ENCODE results near the gene STK39. TPM values are rescaled to one million over a fixed set of nuclear protein-coding genes. Genes with fewer than 3 reads are reported as not detected.

STK39 gene
- polyA plus RNA-seq, 2 of the 4 experiments (the other 2 are of a cell fraction): 14.2 to 27.2 TPM

GRCh38 chr2:168157926-168158325, 89.5 kb downstream of the STK39 start:
- Histone ChIP-seq H3K27ac (no peak overlapping the region), H3K4me2 (no peak overlapping the region), H3K4me1 (no peaks in the 10 kb centered on the region), H3K9me3 (no peaks in the 10 kb centered on the region), H3K4me3 (no peak overlapping the region)
- FAIRE-seq (no peak), ATAC-seq (no peak), DNase-seq (ENCODE audit: low read depth in 1 of 2, low spot score in 1 of 2) (no peak)
- WGBS (ENCODE audit: missing lambda C conversion rate): 90% methylated on average over 2 of the region's 2 CpGs
- CTCF ChIA-PET: no interaction called here
- TF ChIP-seq CTCF (IDR thresholded peaks at IDR 0.05) (no peak), ZFP36 (IDR thresholded peaks at IDR 0.05; ENCODE audit: borderline replicate concordance, partially characterized antibody) (no peak), MYC (IDR thresholded peaks at IDR 0.05; ENCODE audit: borderline replicate concordance, low read length) (no peak), EHMT2 (IDR thresholded peaks at IDR 0.05; ENCODE audit: low read depth) (no peak), FOXS1 (CRISPR knock-in tag; IDR thresholded peaks at IDR 0.05) (no peak), ZSCAN20 (CRISPR knock-in tag; IDR thresholded peaks at IDR 0.05) (no peak), NFE2L2 (conservative IDR thresholded peaks at IDR 0.05; ENCODE audit: low read length) (no peak), POLR2AphosphoS2 (conservative IDR thresholded peaks at IDR 0.05; ENCODE audit: low read length) (no peak), TP53 (CRISPR knock-in tag; IDR thresholded peaks at IDR 0.05) (no peak), TFCP2L1 (CRISPR knock-in tag; IDR thresholded peaks at IDR 0.05) (no peak), USF2 (IDR thresholded peaks at IDR 0.05) (no peak), GATA3 (IDR thresholded peaks at IDR 0.05; ENCODE audit: borderline replicate concordance) (no peak), RCOR1 (IDR thresholded peaks at IDR 0.05; ENCODE audit: low read depth, low read length) (no peak), NPAS2 (CRISPR knock-in tag; IDR thresholded peaks at IDR 0.05; ENCODE audit: borderline replicate concordance) (no peak)
- POLR2A ChIA-PET: no interaction called here

- TF ChIP-seq TP53 (CRISPR knock-in tag; IDR thresholded peaks at IDR 0.05): no peak
- TF ChIP-seq RAD21 (conservative IDR thresholded peaks at IDR 0.05 in 1 of 2, IDR thresholded peaks at IDR 0.05 in 1 of 2): no peak
- no peak for TF ChIP-seq RFX5 (IDR thresholded peaks at IDR 0.05)
- no peak for TF ChIP-seq GATA3 (IDR thresholded peaks at IDR 0.05; ENCODE audit: borderline replicate concordance)
- no peak for TF ChIP-seq BCL3 (IDR thresholded peaks at IDR 0.05)
- no peak for TF ChIP-seq HOXB13 (CRISPR knock-in tag; IDR thresholded peaks at IDR 0.05; ENCODE audit: low read depth)
- TF ChIP-seq JUN (IDR thresholded peaks at IDR 0.05): no peak
- no peak for TF ChIP-seq HOXB5 (CRISPR knock-in tag; IDR thresholded peaks at IDR 0.05)
- no peak for TF ChIP-seq CBX8 (IDR thresholded peaks at IDR 0.05)
- no peak for TF ChIP-seq FOSL2 (IDR thresholded peaks at IDR 0.05)
- TF ChIP-seq FOSL2 (CRISPR knock-in tag; IDR thresholded peaks at IDR 0.05): no peak
- no peak for TF ChIP-seq POLR2AphosphoS2 (conservative IDR thresholded peaks at IDR 0.05; ENCODE audit: low read length)
- ChIA-PET CTCF (interaction anchor here (1.6 to 2.6 kb wide), 2 partner anchors 38 to 602 kb away, joined by 4 to 7 read pairs; no protein-coding TSS in a partner anchor), POLR2A (no interaction called here)
- no peak for ATAC-seq
- 92% methylated on average over 3 of the region's 3 CpGs for WGBS (ENCODE audit: missing lambda C conversion rate)
- H3K4me1 ChIP-seq: no peaks in the 10 kb centered on the region
- no peak for DNase-seq (ENCODE audit: low read depth in 1 of 2, low spot score in 1 of 2)
- H3K9me3 ChIP-seq: no peaks in the 10 kb centered on the region
- FAIRE-seq: no peak
- no peak overlapping the region for H3K27ac ChIP-seq
- no peak overlapping the region for H3K4me3 ChIP-seq
- no peak overlapping the region for H3K4me2 ChIP-seq
Observed at GRCh38 chr2:168157070-168157469, 90.3 kb downstream of the STK39 start.

Data from A549 (cell line).